Skeletal muscle tissue (tissue), 4 donors: ENCODE measurements around the gene MDH1. TPM values are rescaled to one million over a fixed set of nuclear protein-coding genes. Genes with fewer than 3 reads are reported as not detected.
"Not testable (repeated sequence)": the region's sequence is repeated elsewhere in the genome, so short reads cannot be mapped to it uniquely, and the experiment has no call there.

Experiments used
- H3K27ac ChIP-seq: one replicate; pipeline ENCODE4 v1.7.0; 2013; ENCODE audit warnings: mild to moderate bottlenecking, low read depth, low read length, inconsistent platforms
- H3K27me3 ChIP-seq, 3 donors: one replicate each; pipeline ENCODE4 v1.7.0; 2013; ENCODE audit warnings: low read length in 3 of 3; ENCODE audit not compliant: control insufficient read depth in 3 of 3, insufficient read depth in 3 of 3
- H3K36me3 ChIP-seq, 3 donors: one replicate each; pipeline ENCODE4 v1.7.0; 2013; ENCODE audit warnings: low read length in 3 of 3; ENCODE audit not compliant: control insufficient read depth in 3 of 3, insufficient read depth in 3 of 3
- H3K4me1 ChIP-seq, 3 donors: one replicate each; pipeline ENCODE4 v1.7.0; 2013; ENCODE audit warnings: low read length in 3 of 3, mild to moderate bottlenecking in 3 of 3; ENCODE audit not compliant: control insufficient read depth in 3 of 3, insufficient read depth in 3 of 3
- H3K4me3 ChIP-seq, 3 donors: one replicate each; pipeline ENCODE4 v1.7.0; 2013; ENCODE audit warnings: low read length in 3 of 3
- H3K9ac ChIP-seq, 3 donors: one replicate each; pipeline ENCODE4 v1.7.0; 2013; ENCODE audit warnings: low read length in 3 of 3, mild to moderate bottlenecking in 3 of 3, moderate library complexity in 2 of 3, low read depth in 1 of 3
- H3K9me3 ChIP-seq, 3 donors: one replicate each; pipeline ENCODE4 v1.7.0; 2013; ENCODE audit warnings: low read length in 3 of 3; ENCODE audit not compliant: control insufficient read depth in 3 of 3
- total RNA-seq: library from RNA; depleted of rRNA; stranded (reverse); fragments of >200 nt; gene quantifications from one replicate; pipeline ENCODE4 v1.2.3, GENCODE V29; 2014
- donor health status: Osteomylitis.

The MDH1 gene
- total RNA-seq, result 232 TPM

DNA sequence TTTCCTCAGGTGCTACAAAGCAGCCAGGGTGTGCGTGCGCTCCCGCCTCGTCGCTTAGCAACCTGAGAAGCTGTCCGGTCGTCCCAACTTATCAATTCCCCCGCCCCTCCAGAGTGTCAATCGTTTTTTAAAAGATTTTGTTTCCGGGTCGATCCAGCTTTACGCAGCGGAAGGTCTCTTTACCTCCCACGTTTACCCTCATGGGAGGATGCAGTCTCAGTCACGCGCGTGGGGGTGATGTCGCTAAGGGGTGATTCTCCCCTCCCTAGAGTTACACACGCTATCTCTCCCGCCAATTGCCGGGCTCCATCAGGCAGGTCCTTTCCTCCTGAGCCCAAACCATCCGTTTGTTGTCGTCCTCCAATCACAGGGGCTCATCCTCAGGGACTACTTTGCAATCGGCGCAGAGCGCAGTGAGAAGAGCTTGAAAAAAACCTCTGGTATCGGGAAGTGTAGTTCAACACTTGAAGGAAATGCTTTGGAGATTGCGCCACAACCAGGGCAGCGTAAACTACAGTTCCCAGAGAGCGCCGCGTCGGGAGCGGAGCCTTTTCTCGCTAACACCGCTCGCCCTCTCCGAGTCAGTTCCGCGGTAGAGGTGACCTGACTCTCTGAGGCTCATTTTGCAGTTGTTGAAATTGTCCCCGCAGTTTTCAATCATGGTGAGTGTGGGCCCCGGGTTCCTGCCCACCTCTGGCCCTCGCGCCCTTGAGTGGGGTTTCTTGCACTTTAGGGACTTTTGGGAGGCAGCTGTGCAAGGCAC, at the start of gene MDH1, which contains the start of gene WDPCP:
Gene MDH1, plus strand, starts transcription at position 579 of the 763 bp plus-strand sequence. Its CDS starts 81 bp downstream, at position 660.
Gene WDPCP, minus strand, starts transcription at position 93 of the 763 bp plus-strand sequence. CDS start 206 bp downstream, outside the sequence.
- Histone ChIP-seq H3K9ac (peak within 1 kb of the TSS; percentile 87 to 95 (median 95)), H3K4me3 (peak within 1 kb of the TSS; percentile 83 to 98 (median 90)), H3K27ac (peak within 1 kb of the TSS; percentile 85), H3K36me3 (peaks cover 0 to 4% (median 0%) of the 10 kb centered on the region in 3 donors), H3K9me3 (no peaks in the 10 kb centered on the region), H3K27me3 (no peaks in the 10 kb centered on the region), H3K4me1 (peaks cover 11 to 30% (median 23%) of the 10 kb centered on the region in 3 donors)

DNA sequence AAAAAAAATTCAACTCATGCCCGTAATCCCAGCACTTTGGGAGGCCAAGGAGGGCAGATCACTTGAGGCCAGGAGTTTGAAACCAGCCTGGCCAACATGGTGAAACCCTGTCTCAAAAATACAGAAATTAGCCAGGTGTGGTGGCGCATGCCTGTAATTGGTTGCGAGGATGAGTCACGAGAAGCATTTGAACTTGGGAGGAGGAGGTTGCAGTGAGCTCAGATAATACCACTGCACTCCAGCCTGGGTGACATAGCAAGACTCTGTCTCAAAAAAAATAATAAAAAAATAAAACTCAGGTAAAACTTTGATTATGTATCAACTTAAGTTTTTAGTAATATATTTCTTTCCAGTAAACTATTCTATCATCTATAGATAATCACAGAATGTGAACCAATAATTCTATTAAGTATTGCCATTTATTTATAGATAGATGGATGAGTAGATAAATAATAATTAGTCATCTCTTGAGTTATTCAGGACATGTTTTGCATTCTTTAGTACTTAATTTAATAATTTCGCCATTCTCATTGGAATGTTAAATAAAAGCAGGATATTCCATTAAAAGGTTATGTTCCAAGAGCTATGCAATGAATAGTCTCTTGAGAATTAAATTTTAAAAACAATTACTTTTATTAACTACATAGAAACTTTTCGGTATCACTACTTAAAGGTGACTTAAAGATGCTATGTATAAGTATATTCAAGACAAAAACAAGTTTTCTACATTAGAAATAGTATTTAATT, 49.2 kb upstream of the MDH1 start:
- Histone ChIP-seq H3K36me3 (no peaks in the 10 kb centered on the region), H3K27ac (no peak overlapping the region)

DNA sequence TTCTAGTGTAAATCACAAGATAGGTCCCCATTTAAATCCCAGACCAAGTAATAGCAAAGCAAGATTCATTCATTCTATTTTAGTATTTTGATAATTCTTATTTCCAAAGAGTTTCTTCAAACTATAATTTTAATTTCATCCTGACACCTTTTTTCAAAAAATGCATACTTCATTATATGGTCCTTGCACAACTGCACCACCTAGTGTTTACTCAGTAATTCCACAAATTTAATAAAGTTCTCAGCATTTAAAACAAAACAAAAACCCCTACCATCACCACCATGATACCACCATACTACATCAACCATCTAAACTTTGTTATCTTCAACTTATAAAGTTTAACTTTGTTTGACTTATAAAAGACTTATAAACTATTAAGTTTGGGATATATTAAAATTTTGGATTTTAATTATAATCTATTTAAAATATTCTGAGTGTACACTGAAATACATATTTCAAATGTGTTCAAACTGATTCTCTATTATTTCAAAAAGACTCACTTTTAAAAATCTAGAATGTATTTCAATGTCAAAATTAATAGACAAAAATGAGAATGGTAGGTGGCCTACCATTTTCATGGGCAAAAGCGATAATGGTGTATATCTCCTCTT, 44.6 kb upstream of the MDH1 start:
- no peaks in the 10 kb centered on the region for H3K27me3 ChIP-seq
- H3K4me1 ChIP-seq, result peaks cover 0 to 2% (median 0%) of the 10 kb centered on the region in 3 donors
- no peak overlapping the region for H3K4me3 ChIP-seq
- no peak overlapping the region for H3K27ac ChIP-seq
- no peaks in the 10 kb centered on the region for H3K36me3 ChIP-seq
- H3K9ac ChIP-seq, result no peak overlapping the region
- H3K9me3 ChIP-seq, result no peaks in the 10 kb centered on the region

More for the DNA sequence above, 49.2 kb upstream of the MDH1 start:
- Histone ChIP-seq H3K9me3 (no peaks in the 10 kb centered on the region), H3K9ac (no peak overlapping the region), H3K4me1 (no peaks in the 10 kb centered on the region), H3K27me3 (no peaks in the 10 kb centered on the region), H3K4me3 (no peak overlapping the region)

DNA sequence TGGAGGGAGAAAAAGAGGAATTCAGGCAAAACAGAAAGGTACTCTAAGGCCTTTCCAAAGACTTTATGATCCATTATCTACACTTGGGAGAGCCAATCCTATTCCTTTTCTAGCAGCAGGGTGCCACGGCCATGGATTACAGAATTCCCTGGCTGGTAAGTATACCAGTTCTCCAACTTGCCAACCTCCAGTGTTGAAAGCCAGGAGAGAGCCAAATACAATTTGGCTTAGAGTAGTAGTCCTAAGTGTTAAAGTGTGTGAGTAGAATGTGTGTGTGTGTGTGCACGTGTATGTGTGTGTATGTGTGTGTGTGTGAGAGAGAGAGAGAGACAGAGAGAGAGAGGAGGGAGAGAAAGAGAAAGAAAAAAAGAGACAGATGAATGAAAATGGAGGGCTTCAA, 43.7 kb upstream of the MDH1 start:
- no peak overlapping the region for H3K4me3 ChIP-seq
- no peaks in the 10 kb centered on the region for H3K9me3 ChIP-seq
- H3K36me3 ChIP-seq, result no peaks in the 10 kb centered on the region
- H3K9ac ChIP-seq, result no peak overlapping the region
- H3K27ac ChIP-seq, result no peak overlapping the region
- peaks cover 0 to 2% (median 0%) of the 10 kb centered on the region in 3 donors for H3K4me1 ChIP-seq
- H3K27me3 ChIP-seq, result no peaks in the 10 kb centered on the region

DNA sequence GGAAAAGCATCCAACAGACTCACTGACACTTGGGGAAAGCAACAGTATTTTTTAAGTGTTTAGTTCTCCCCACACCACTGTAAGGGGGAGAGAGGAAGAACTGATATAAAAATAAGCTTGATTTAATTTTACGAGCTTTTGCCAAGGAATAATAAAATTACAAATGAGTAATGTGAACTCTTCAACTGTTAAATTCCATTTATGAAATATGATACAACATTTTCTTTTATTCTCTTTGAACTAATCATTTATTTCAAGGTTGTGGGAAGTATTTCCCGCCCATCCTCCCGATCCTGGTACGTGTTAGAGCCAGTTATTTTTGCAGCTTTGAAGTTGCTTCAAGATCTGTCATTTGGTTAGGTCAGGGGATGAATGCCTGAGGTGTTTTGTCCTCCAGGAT, 35.7 kb upstream of the MDH1 start:
- Histone ChIP-seq H3K4me1 (peaks cover 0 to 3% (median 0%) of the 10 kb centered on the region in 3 donors), H3K9ac (no peak overlapping the region), H3K27me3 (no peaks in the 10 kb centered on the region), H3K9me3 (no peaks in the 10 kb centered on the region), H3K4me3 (no peak overlapping the region), H3K36me3 (no peaks in the 10 kb centered on the region), H3K27ac (no peak overlapping the region)

DNA sequence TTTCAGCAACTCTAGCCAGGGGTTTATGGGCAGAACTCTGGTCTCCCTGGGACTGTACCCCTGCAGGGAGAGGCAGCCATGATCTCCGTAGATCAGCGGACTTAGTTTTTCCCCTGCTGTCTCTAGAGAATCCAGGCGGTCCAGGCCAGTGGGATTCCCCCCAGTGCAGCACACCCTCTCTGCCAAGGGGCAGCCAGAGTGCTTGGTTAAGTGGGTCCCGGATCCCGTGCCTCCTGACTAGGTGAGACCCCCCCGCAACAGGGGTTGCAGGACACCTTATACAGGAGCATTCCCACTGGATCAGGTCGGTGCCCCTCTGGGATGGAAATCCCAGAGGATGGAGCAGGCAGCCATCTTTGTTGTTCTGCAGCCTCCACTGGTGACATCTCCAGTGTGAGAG, 33.5 kb upstream of the MDH1 start:
- H3K4me1 ChIP-seq, result peaks cover 0 to 3% (median 0%) of the 10 kb centered on the region in 3 donors
- H3K27me3 ChIP-seq, result no peaks in the 10 kb centered on the region
- H3K9me3 ChIP-seq, result no peaks in the 10 kb centered on the region
- H3K27ac ChIP-seq, result no peak overlapping the region
- H3K36me3 ChIP-seq, result no peaks in the 10 kb centered on the region
- no peak overlapping the region for H3K4me3 ChIP-seq
- no peak overlapping the region for H3K9ac ChIP-seq

DNA sequence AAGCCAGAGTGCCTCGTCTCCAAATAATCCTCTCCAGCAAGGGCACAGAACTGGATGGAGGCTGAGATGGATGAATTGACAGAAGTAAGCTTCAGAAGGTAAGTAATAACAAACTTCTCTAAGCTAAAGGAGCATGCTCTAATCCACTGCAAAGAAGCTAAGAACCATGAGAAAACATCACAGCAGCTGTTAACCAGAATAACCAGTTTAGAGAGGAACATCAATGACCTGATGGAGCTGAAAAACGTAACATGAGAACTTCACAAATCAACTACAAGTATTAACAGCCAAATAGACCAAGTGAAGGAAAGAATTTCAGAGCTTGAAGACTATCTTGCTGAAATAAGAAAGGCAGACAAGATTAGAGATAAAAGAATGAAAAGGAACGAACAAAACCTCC, 32.8 kb upstream of the MDH1 start:
- H3K27ac ChIP-seq, result no peak overlapping the region
- no peaks in the 10 kb centered on the region for H3K27me3 ChIP-seq
- peaks cover 0 to 3% (median 0%) of the 10 kb centered on the region in 3 donors for H3K4me1 ChIP-seq
- no peak overlapping the region for H3K9ac ChIP-seq
- H3K36me3 ChIP-seq, result no peaks in the 10 kb centered on the region
- no peak overlapping the region for H3K4me3 ChIP-seq
- H3K9me3 ChIP-seq, result no peaks in the 10 kb centered on the region

DNA sequence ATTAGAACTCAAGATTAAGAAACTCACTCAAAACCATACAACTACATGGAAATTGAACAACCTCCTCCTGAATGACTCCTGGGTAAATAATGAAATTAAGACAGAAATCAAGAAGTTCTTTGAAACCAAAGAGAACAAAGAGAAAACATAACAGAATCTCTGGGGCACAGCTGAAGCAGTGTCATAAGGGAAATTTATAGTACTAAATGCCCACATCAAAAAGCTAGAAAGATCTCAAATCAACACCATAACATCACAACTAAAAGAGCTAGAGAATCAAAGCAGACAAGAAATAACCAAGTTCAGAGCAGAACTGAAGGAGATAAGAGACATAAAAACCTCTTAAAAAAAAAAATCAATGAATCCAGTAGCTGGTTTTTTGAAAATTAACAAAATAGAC, 30.9 kb upstream of the MDH1 start:
- H3K36me3 ChIP-seq, H3K9me3 ChIP-seq, H3K4me1 ChIP-seq: not testable (repeated sequence)

DNA sequence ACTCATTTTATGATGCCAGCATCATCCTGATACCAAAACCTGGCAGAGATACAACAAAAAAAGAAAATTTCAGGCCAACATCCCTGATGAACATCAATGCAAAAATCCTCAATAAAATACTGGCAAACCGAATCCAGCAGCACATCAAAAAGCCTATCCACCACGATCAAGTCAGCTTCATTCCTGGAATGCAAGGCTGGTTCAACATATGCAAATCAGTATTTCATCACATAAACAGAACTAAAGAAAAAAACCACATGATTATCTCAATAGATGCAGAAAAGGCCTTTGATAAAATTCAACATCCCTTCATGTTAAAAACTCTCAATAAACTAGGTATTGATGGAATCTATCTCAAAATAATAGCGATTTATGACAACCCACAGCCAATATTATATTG, 29.8 kb upstream of the MDH1 start:
- H3K9me3 ChIP-seq, result not testable (repeated sequence)

More for the DNA sequence above, 30.9 kb upstream of the MDH1 start:
- not testable (repeated sequence) for H3K27ac ChIP-seq, H3K9ac ChIP-seq, H3K27me3 ChIP-seq, H3K4me3 ChIP-seq

DNA sequence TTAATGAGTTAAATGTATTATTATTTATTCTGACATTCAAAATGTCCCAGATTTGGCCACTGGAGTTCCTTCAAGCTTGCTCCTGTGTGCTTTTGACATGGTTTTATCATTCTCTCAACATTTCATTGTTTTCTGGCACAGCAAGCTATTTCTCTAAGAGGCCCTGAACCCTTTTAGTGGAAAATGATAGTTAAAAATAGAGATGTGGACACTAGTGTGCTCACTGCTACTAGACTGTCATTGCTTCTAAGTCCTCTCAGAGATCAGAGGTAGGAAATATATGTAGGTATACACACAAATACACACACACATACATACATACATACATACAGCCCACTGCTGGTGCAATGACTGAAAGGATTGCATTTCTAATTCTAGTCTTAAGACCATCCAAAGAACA, 26.0 kb upstream of the MDH1 start:
- Histone ChIP-seq H3K9me3 (no peaks in the 10 kb centered on the region), H3K27ac (no peak overlapping the region), H3K36me3 (no peaks in the 10 kb centered on the region), H3K4me3 (no peak overlapping the region), H3K4me1 (no peaks in the 10 kb centered on the region), H3K9ac (no peak overlapping the region), H3K27me3 (no peaks in the 10 kb centered on the region)

More for the DNA sequence above, 29.8 kb upstream of the MDH1 start:
- not testable (repeated sequence) for H3K4me3 ChIP-seq, H3K4me1 ChIP-seq, H3K27me3 ChIP-seq, H3K36me3 ChIP-seq, H3K27ac ChIP-seq, H3K9ac ChIP-seq
